ENCODE results near the gene B4GALT3.

DNA sequence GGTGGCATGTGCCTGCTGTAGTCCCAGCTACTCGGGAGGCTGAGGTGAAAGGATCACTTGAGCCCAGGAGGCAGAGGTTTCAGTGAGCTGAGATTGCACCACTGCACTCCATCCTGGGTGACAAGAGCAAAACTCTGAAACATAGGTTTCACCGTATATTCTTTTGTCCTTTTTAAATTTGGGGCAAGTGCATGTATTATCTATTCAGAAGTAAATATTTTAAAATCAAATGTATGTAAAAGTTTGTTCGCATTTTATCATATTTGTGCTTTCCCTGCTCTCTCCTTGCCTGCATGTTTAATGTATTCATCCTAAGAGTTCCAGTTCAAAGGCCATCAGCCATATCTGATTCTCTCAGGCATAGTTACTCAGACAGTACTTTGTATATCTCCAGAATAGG, 31.5 kb downstream of the B4GALT3 start:
- TF ChIP-seq, protein P1, sequence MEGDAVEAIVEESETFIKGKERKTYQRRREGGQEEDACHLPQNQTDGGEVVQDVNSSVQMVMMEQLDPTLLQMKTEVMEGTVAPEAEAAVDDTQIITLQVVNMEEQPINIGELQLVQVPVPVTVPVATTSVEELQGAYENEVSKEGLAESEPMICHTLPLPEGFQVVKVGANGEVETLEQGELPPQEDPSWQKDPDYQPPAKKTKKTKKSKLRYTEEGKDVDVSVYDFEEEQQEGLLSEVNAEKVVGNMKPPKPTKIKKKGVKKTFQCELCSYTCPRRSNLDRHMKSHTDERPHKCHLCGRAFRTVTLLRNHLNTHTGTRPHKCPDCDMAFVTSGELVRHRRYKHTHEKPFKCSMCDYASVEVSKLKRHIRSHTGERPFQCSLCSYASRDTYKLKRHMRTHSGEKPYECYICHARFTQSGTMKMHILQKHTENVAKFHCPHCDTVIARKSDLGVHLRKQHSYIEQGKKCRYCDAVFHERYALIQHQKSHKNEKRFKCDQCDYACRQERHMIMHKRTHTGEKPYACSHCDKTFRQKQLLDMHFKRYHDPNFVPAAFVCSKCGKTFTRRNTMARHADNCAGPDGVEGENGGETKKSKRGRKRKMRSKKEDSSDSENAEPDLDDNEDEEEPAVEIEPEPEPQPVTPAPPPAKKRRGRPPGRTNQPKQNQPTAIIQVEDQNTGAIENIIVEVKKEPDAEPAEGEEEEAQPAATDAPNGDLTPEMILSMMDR (IDR thresholded peaks at IDR 0.05; ENCODE audit: insufficient read depth, low read length): no peak
- TF ChIP-seq, protein P2, sequence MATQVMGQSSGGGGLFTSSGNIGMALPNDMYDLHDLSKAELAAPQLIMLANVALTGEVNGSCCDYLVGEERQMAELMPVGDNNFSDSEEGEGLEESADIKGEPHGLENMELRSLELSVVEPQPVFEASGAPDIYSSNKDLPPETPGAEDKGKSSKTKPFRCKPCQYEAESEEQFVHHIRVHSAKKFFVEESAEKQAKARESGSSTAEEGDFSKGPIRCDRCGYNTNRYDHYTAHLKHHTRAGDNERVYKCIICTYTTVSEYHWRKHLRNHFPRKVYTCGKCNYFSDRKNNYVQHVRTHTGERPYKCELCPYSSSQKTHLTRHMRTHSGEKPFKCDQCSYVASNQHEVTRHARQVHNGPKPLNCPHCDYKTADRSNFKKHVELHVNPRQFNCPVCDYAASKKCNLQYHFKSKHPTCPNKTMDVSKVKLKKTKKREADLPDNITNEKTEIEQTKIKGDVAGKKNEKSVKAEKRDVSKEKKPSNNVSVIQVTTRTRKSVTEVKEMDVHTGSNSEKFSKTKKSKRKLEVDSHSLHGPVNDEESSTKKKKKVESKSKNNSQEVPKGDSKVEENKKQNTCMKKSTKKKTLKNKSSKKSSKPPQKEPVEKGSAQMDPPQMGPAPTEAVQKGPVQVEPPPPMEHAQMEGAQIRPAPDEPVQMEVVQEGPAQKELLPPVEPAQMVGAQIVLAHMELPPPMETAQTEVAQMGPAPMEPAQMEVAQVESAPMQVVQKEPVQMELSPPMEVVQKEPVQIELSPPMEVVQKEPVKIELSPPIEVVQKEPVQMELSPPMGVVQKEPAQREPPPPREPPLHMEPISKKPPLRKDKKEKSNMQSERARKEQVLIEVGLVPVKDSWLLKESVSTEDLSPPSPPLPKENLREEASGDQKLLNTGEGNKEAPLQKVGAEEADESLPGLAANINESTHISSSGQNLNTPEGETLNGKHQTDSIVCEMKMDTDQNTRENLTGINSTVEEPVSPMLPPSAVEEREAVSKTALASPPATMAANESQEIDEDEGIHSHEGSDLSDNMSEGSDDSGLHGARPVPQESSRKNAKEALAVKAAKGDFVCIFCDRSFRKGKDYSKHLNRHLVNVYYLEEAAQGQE (IDR thresholded peaks at IDR 0.05; ENCODE audit: insufficient replicate concordance, low read depth): no peak
- no peak for TF ChIP-seq POLR2AphosphoS5 (IDR thresholded peaks at IDR 0.05; ENCODE audit: low read depth)
- no peak for TF ChIP-seq SPI1 (IDR thresholded peaks at IDR 0.05; ENCODE audit: borderline replicate concordance, low read depth)

All from HL-60 (cell line).